Measurements from ENCODE around the gene SLC6A6. TPM values are rescaled to one million over a fixed set of nuclear protein-coding genes. Genes with fewer than 3 reads are reported as not detected.

SLC6A6 gene
- total RNA-seq, 2 experiments from 2014 or later = 27.8 to 31.2 TPM

- H3K4me3 Mint-ChIP-seq = no peak overlapping the region
- no peak for ATAC-seq (ENCODE audit: poor library complexity)
- TF ChIP-seq CTCF (IDR thresholded peaks at IDR 0.05) = no peak
These were observed 26.0 kb downstream of the SLC6A6 start for GRCh38 chr3:14428087-14429033.

DNA sequence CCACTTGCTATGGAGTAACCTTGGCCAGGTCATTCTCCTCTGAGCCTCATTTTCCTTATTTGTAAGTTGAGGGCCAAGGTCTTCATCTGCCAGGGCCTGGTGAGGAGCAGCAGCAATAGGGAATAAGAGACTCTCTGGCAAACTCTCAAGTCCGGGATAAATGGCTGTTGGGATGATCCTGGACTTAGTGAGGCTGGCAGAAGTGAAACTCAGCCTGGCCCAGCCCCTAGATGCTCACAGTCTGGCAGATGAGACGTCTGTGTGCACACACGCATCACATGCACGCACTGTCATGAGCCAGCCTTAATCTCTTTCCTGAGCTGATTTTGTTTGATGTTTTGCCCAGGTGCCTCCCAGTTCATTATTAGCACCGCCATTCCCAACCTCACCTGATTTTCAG lies 26.8 kb downstream of the SLC6A6 start:
- intact Hi-C loops (cut with DNase I, micrococcal nuclease) = loop anchor here in 1 of 2 experiments (5.0 kb wide), 1 partner anchor 282 kb away; no protein-coding TSS in a partner anchor
- Histone ChIP-seq H3K9me3 (ENCODE audit: control insufficient read depth in 1 of 2, insufficient read depth in 1 of 2, low read length in 2 of 2) (no peaks in the 10 kb centered on the region), H3K4me3 (ENCODE audit: low read length) (no peak overlapping the region), H3K36me3 (ENCODE audit: insufficient read depth, low read length) (no peaks in the 10 kb centered on the region), H3K4me1 (ENCODE audit: insufficient read depth, low read length) (peaks cover 100% of the 10 kb centered on the region), H3K27me3 (ENCODE audit: control insufficient read depth in 1 of 2, insufficient read depth in 2 of 2, low read length in 2 of 2) (no peaks in the 10 kb centered on the region), H3K27ac (ENCODE audit: low read depth in 1 of 2, low read length in 2 of 2) (peak overlapping the region; percentile 76 to 97)
- TF ChIP-seq CTCF (IDR thresholded peaks at IDR 0.05) = no peak
- Mint-ChIP-seq H3K36me3 (ENCODE audit: low read depth) (no peaks in the 10 kb centered on the region), H3K9me3 (no peaks in the 10 kb centered on the region), H3K27me3 (no peaks in the 10 kb centered on the region), H3K27ac (peak overlapping the region; percentile 98), H3K4me1 (ENCODE audit: low read depth) (peaks cover 99% of the 10 kb centered on the region), H3K4me3 (peak overlapping the region; percentile 68)
- peak in 6 of 14 experiments; percentile 16 to 65 (median 37) for DNase-seq
- no peak for ATAC-seq (ENCODE audit: poor library complexity)
- POLR2A ChIA-PET = interaction anchor here (5.6 kb wide), 1 partner anchor 26 kb away, joined by 107 read pairs; the partner anchor contains the start of gene SLC6A6
- CTCF ChIA-PET = interaction anchor here (6.7 kb wide), 1 partner anchor 25 kb away, joined by 42 read pairs; the partner anchor contains the start of gene SLC6A6

More at GRCh38 chr3:14428087-14429033, 26.0 kb downstream of the SLC6A6 start:
- Mint-ChIP-seq H3K27ac (peak overlapping the region; percentile 98), H3K27me3 (no peaks in the 10 kb centered on the region), H3K36me3 (ENCODE audit: low read depth) (no peaks in the 10 kb centered on the region), H3K4me1 (ENCODE audit: low read depth) (peaks cover 100% of the 10 kb centered on the region), H3K9me3 (no peaks in the 10 kb centered on the region)
- DNase-seq = peak in 1 of 14 experiments; percentile 43
- POLR2A ChIA-PET = interaction anchor here (0.7 kb wide), 1 partner anchor 9 kb away, joined by 4 read pairs; no protein-coding TSS in a partner anchor
- intact Hi-C loops (cut with DNase I, micrococcal nuclease) = loop anchor here in 1 of 2 experiments (5.0 kb wide), 1 partner anchor 281 kb away; no protein-coding TSS in a partner anchor
- H3K4me3 ChIP-seq (ENCODE audit: low read length) = no peak overlapping the region
- no peaks in the 10 kb centered on the region for H3K9me3 ChIP-seq (ENCODE audit: control insufficient read depth in 1 of 2, insufficient read depth in 1 of 2, low read length in 2 of 2)
- CTCF ChIA-PET = interaction anchor here (0.7 to 6.7 kb wide), 3 partner anchors 25 to 40 kb away, joined by 3 to 42 read pairs (median 4); partner anchors contain the start of gene SLC6A6
- H3K4me1 ChIP-seq (ENCODE audit: insufficient read depth, low read length) = peaks cover 100% of the 10 kb centered on the region
- no peaks in the 10 kb centered on the region for H3K36me3 ChIP-seq (ENCODE audit: insufficient read depth, low read length)
- H3K27ac ChIP-seq (ENCODE audit: low read depth in 1 of 2, low read length in 2 of 2) = peak overlapping the region; percentile 76 to 97
- H3K27me3 ChIP-seq (ENCODE audit: control insufficient read depth in 1 of 2, insufficient read depth in 2 of 2, low read length in 2 of 2) = no peaks in the 10 kb centered on the region

GRCh38 chr3:14429640-14430039 lies 27.2 kb downstream of the SLC6A6 start:
- POLR2A ChIA-PET = interaction anchor here (5.6 kb wide), 1 partner anchor 26 kb away, joined by 107 read pairs; the partner anchor contains the start of gene SLC6A6
- no peak for TF ChIP-seq CTCF (IDR thresholded peaks at IDR 0.05)
- peaks cover 99% of the 10 kb centered on the region for H3K4me1 Mint-ChIP-seq (ENCODE audit: low read depth)

More at GRCh38 chr3:14429640-14430039, 27.2 kb downstream of the SLC6A6 start:
- intact Hi-C loops (cut with DNase I, micrococcal nuclease) = loop anchor here (5.0 to 10.0 kb wide), 4 partner anchors 38 to 1945 kb away; partner anchors contain the start of genes LSM3 (in 1 of the 2), TSEN2 (in 1 of the 2) and XPC (in 1 of the 2)
- no peaks in the 10 kb centered on the region for H3K9me3 ChIP-seq (ENCODE audit: control insufficient read depth in 1 of 2, insufficient read depth in 1 of 2, low read length in 2 of 2)
- H3K4me1 ChIP-seq (ENCODE audit: insufficient read depth, low read length) = peaks cover 100% of the 10 kb centered on the region
- ATAC-seq (ENCODE audit: poor library complexity) (no peak), DNase-seq (no peak)
- H3K27me3 ChIP-seq (ENCODE audit: control insufficient read depth in 1 of 2, insufficient read depth in 2 of 2, low read length in 2 of 2) = no peaks in the 10 kb centered on the region
- no peaks in the 10 kb centered on the region for H3K27me3 Mint-ChIP-seq
- H3K27ac Mint-ChIP-seq = peak overlapping the region; percentile 98
- H3K36me3 Mint-ChIP-seq (ENCODE audit: low read depth) = no peaks in the 10 kb centered on the region
- CTCF ChIA-PET = interaction anchor here (6.7 kb wide), 1 partner anchor 26 kb away, joined by 42 read pairs; the partner anchor contains the start of gene SLC6A6
- H3K36me3 ChIP-seq (ENCODE audit: insufficient read depth, low read length) = no peaks in the 10 kb centered on the region
- H3K4me3 ChIP-seq (ENCODE audit: low read length) = no peak overlapping the region
- H3K27ac ChIP-seq (ENCODE audit: low read depth in 1 of 2, low read length in 2 of 2) = peak overlapping the region; percentile 76 to 97
- peak overlapping the region; percentile 68 for H3K4me3 Mint-ChIP-seq
- no peaks in the 10 kb centered on the region for H3K9me3 Mint-ChIP-seq

Data from CD4-positive, alpha-beta T cell (primary cell).